ENCODE measurements around the gene BLMH. TPM values are rescaled to one million over a fixed set of nuclear protein-coding genes. Genes with fewer than 3 reads are reported as not detected.

The BLMH gene
- total and polyA plus RNA-seq, 10 of the 15 experiments (the other 5 are each of a cell fraction or from before 2014, with no cell fraction given) = 16.1 to 63.9 (median 54.0) TPM

GRCh38 chr17:30212750-30213149, 79.0 kb downstream of the BLMH start (continued):
- no peak for TF ChIP-seq IRF3 (IDR thresholded peaks at IDR 0.05)
- TF ChIP-seq FOXM1 (IDR thresholded peaks at IDR 0.05; ENCODE audit: low read depth, low read length) = peak; percentile 25; the same call in 1 of the 2 replicates
- TF ChIP-seq YBX1 (IDR thresholded peaks at IDR 0.05) = no peak
- peak; percentile 82 for TF ChIP-seq RELA (IDR thresholded peaks at IDR 0.05; ENCODE audit: borderline replicate concordance, partially characterized antibody)
- no peak for TF ChIP-seq RFX5 (IDR thresholded peaks at IDR 0.05; ENCODE audit: low read depth, low read length)
- TF ChIP-seq, protein P1, sequence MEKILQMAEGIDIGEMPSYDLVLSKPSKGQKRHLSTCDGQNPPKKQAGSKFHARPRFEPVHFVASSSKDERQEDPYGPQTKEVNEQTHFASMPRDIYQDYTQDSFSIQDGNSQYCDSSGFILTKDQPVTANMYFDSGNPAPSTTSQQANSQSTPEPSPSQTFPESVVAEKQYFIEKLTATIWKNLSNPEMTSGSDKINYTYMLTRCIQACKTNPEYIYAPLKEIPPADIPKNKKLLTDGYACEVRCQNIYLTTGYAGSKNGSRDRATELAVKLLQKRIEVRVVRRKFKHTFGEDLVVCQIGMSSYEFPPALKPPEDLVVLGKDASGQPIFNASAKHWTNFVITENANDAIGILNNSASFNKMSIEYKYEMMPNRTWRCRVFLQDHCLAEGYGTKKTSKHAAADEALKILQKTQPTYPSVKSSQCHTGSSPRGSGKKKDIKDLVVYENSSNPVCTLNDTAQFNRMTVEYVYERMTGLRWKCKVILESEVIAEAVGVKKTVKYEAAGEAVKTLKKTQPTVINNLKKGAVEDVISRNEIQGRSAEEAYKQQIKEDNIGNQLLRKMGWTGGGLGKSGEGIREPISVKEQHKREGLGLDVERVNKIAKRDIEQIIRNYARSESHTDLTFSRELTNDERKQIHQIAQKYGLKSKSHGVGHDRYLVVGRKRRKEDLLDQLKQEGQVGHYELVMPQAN (conservative IDR thresholded peaks at IDR 0.05) = no peak
- TF ChIP-seq POLR2A (IDR thresholded peaks at IDR 0.05; ENCODE audit: low read depth, low read length) = peak; percentile 49; the same call in 1 of the 2 replicates
- no peak; the same call in 1 of the 2 replicates for TF ChIP-seq ATF2 (IDR thresholded peaks at IDR 0.05; ENCODE audit: low read length)
- TF ChIP-seq, protein P2, sequence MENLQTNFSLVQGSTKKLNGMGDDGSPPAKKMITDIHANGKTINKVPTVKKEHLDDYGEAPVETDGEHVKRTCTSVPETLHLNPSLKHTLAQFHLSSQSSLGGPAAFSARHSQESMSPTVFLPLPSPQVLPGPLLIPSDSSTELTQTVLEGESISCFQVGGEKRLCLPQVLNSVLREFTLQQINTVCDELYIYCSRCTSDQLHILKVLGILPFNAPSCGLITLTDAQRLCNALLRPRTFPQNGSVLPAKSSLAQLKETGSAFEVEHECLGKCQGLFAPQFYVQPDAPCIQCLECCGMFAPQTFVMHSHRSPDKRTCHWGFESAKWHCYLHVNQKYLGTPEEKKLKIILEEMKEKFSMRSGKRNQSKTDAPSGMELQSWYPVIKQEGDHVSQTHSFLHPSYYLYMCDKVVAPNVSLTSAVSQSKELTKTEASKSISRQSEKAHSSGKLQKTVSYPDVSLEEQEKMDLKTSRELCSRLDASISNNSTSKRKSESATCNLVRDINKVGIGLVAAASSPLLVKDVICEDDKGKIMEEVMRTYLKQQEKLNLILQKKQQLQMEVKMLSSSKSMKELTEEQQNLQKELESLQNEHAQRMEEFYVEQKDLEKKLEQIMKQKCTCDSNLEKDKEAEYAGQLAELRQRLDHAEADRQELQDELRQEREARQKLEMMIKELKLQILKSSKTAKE (IDR thresholded peaks at IDR 0.05; ENCODE audit: low read depth, poor library complexity, severe bottlenecking) = no peak
- no peak for TF ChIP-seq PKNOX1 (IDR thresholded peaks at IDR 0.05)
- peak; percentile 90 for TF ChIP-seq CREM (IDR thresholded peaks at IDR 0.05; ENCODE audit: low read depth)
- TF ChIP-seq, protein P3, sequence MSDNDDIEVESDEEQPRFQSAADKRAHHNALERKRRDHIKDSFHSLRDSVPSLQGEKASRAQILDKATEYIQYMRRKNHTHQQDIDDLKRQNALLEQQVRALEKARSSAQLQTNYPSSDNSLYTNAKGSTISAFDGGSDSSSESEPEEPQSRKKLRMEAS (IDR thresholded peaks at IDR 0.05; ENCODE audit: low read depth, low read length) = no peak
- no peak for TF ChIP-seq TARDBP (IDR thresholded peaks at IDR 0.05; ENCODE audit: borderline replicate concordance)
- no peak for TF ChIP-seq USF1 (IDR thresholded peaks at IDR 0.05; ENCODE audit: borderline replicate concordance, extremely low read length, insufficient read depth, low read depth, low read length)
- TF ChIP-seq YY1 (IDR thresholded peaks at IDR 0.05; ENCODE audit: low read depth, low read length) = peak; percentile 68
- no peak for TF ChIP-seq SPI1 (IDR thresholded peaks at IDR 0.05; ENCODE audit: borderline replicate concordance, insufficient read depth, low read depth, low read length)
- TF ChIP-seq SREBF1 (IDR thresholded peaks at IDR 0.05; ENCODE audit: low read length) = no peak
- TF ChIP-seq MEF2A (IDR thresholded peaks at IDR 0.05; ENCODE audit: insufficient read depth, low read depth, low read length) = 0 out of 2 replicates have a peak, but pooled peaks have one; percentile 40
- peak; percentile 20; the same call in 1 of the 2 replicates for TF ChIP-seq SMC3 (IDR thresholded peaks at IDR 0.05; ENCODE audit: borderline replicate concordance, low read length)
- TF ChIP-seq NR2F1 (conservative IDR thresholded peaks at IDR 0.05) = peak; percentile 96
- peak; percentile 63 for TF ChIP-seq ATF7 (IDR thresholded peaks at IDR 0.05; ENCODE audit: low read depth)

Data from GM12878 (cell line).